A673 (cell line): Measurements from ENCODE around the gene CTIF.

Experiments
- CTCF ChIP-seq: fragments of 300-800, 200-600 bp; sonication (generic); conservative IDR thresholded peaks from 2 replicates; pipeline ENCODE4 v1.5.1; 2017; ENCODE audit warnings: low read depth, mild to moderate bottlenecking, antibody characterized with exemption, low read length, moderate library complexity, mixed read lengths
- EZH2 ChIP-seq: fragments of 200-600 bp; sonication (generic); IDR thresholded peaks from 2 replicates; pipeline ENCODE4 v1.6.1; 2017; ENCODE audit warnings: borderline replicate concordance, low read depth, mild to moderate bottlenecking, mixed read lengths, antibody characterized with exemption, low read length; ENCODE audit not compliant: poor library complexity, severe bottlenecking

DNA sequence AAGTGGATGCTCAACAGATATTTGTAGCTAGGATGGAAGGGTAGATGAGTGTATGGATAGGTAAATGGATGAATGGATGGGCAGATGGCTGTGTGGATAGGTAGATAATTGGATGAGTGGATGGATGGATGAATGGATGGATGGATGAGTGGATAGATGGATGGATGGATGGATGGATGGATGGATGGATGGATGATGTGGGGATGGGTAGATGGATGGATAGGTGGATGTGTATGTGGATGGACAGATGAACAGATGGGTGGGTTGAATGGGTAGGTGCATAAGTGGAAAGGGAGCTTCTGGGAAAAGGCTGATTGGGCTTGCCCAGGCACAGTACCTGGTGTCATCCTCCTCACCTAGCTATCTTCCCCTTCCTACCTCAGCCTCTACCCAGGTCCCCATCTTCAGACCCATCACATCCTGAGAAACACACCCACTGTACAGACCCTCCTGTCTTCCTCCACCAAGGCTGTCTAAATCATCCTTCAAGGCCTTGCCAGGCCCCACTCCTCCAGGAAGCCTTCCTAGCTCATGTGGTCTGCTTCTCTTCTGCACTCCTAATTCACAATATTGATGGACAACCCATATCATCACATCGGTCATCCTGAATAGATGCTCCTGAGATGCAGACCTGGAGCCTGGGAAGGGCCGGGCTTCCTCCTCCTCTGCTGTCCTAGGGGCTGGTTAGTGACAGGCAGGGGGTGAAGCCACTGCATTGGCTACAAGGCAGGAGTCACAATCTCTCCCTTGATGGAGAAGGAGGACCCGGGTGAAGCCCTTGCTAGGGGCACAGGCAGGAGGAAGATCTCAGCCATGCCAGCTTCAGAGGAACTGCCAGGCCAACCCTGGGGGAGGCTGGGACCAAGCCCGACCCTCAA lies 362.6 kb downstream of the CTIF start:
- no peak for TF ChIP-seq CTCF
- no peak for TF ChIP-seq EZH2
